Measurements from ENCODE around the gene NGEF. TPM values are rescaled to one million over a fixed set of nuclear protein-coding genes. Genes with fewer than 3 reads are reported as not detected.

The NGEF gene
- total RNA-seq, 2 donors from 2014 or later: not detected

DNA sequence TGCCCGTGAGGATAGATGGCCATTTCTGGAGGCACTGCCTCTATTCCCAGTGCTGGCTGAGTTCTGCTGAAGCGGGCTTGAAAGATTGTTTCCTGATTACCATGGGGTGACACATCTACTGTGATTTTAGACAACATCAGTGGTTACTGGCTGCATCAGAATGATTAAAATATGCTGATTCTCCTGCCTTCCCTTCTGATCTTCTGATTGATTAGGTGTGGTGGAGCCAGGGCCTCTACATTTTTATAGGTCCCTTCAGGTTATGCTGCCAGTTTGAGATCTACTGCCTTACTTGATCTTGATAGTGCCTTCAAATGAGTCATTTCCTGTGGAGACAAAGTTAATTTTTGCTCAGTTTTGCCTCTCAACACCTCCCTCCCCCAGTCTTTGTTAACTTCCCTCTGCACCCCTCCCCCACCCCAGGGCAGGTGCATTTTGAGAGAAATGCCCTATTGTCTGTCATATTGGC is 174.6 kb downstream of the NGEF start:
- ATAC-seq (peak; percentile 92), DNase-seq (peak; percentile 14 to 46 (median 29))
- peaks cover 14% of the 10 kb centered on the region for H3K36me3 Mint-ChIP-seq (ENCODE audit: low read depth)
- no peaks in the 10 kb centered on the region for H3K27me3 Mint-ChIP-seq
- no peaks in the 10 kb centered on the region for H3K9me3 ChIP-seq (ENCODE audit: control insufficient read depth, low read length, poor library complexity, severe bottlenecking)
- peak overlapping the region; percentile 89 for H3K27ac Mint-ChIP-seq
- H3K4me1 Mint-ChIP-seq: peaks cover 36% of the 10 kb centered on the region
- H3K4me3 Mint-ChIP-seq: peak overlapping the region; percentile 72

DNA sequence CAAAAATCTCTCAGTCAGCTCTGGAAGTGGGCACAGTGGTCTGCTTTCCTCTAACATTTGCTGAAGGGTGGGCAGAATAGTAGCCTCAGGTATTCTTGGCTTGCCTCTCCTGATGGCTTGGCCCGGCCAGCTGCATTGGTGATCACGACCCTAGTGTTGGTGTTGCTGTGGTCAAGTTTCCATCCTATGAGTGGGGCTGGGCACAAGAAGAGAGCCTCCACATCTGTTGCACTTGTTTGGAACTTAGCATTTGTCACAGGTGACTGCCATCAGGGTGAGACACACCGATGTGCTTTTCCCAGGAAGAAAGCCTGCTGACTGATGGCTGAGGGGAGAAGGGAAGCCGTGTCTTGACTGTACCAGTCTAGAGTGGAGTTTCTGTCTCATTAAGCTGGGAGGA is 176.1 kb downstream of the NGEF start:
- no peaks in the 10 kb centered on the region for H3K9me3 ChIP-seq (ENCODE audit: control insufficient read depth, low read length, poor library complexity, severe bottlenecking)
- peak overlapping the region; percentile 25 for H3K4me3 Mint-ChIP-seq
- peak overlapping the region; percentile 32 for H3K27ac Mint-ChIP-seq
- no peak for DNase-seq
- peaks cover 36% of the 10 kb centered on the region for H3K4me1 Mint-ChIP-seq
- no peaks in the 10 kb centered on the region for H3K27me3 Mint-ChIP-seq
- no peak for ATAC-seq
- peaks cover 23% of the 10 kb centered on the region for H3K36me3 Mint-ChIP-seq (ENCODE audit: low read depth)

DNA sequence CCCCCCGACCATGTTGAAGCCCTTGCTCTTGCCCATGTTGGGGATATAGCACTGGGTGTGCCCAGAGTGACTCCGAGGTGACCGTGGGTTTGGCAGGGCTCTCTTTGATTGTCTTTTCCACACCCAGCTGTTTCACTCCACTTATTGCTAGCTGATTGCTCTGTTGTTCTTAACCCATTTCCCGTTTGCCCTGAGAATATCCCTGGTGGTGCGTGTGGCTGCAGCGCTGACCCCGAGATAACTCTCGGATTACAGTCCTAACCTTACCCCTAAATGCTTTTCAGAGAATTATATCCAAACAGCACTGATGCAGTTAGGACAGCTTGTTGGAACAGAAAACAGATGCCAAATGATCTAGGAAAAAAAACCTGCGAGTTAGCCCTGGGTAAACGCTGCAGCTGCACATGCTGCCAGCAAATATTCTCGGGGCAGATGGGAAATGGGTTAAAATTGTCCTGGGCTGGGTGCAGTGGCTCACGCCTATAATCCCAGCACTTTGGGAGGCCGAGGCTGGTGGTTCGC is 177.3 kb downstream of the NGEF start:
- Mint-ChIP-seq H3K4me3 (no peak overlapping the region), H3K36me3 (ENCODE audit: low read depth) (peaks cover 25% of the 10 kb centered on the region), H3K4me1 (peaks cover 36% of the 10 kb centered on the region), H3K27me3 (no peaks in the 10 kb centered on the region), H3K27ac (peak overlapping the region; percentile 80)
- no peak for ATAC-seq
- no peaks in the 10 kb centered on the region for H3K9me3 ChIP-seq (ENCODE audit: control insufficient read depth, low read length, poor library complexity, severe bottlenecking)
- DNase-seq: no peak

DNA sequence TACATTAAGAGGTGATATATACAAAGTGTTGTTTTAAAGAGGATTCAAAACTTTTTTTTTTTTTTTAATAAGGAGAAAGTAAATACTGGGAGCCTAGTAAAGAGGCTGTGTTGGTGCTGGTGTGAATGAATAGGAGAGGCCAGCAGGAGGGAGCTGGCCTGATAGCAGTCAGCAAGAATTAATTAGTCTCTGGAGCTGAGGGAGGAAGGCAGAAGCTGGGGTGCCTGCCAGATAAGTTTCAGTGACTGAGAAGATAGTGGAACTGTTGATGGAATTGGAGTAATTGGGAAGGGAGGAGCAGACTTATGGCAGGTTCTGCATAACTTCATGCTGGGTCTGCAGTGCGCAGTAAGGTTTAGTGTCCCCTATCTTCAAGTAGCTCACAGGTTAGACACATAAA is 179.2 kb downstream of the NGEF start:
- H3K27ac Mint-ChIP-seq: no peak overlapping the region
- peak overlapping the region; percentile 63 for H3K4me3 Mint-ChIP-seq
- H3K4me1 Mint-ChIP-seq: peaks cover 26% of the 10 kb centered on the region
- DNase-seq (no peak), ATAC-seq (no peak)
- H3K27me3 Mint-ChIP-seq: no peaks in the 10 kb centered on the region
- H3K9me3 ChIP-seq (ENCODE audit: control insufficient read depth, low read length, poor library complexity, severe bottlenecking): no peaks in the 10 kb centered on the region
- peaks cover 21% of the 10 kb centered on the region for H3K36me3 Mint-ChIP-seq (ENCODE audit: low read depth)

DNA sequence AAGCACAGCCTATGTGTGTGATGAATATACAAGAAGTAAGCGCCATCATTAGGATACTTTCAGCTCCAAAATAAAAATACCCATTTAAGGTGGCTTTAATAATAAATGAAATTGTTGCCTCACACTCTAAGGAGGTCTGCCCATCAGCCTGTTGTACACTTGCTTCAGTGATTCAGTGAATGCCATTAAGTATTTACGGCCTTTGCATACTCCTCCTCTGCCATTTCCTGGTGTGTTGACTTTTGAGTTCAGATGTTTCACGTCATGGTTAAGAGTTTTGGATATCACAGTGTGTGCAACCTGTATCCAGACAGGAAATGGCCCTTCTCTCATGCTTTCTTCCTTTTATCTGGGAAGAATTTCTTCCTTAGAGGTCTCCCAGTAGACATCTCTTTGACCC is 181.6 kb downstream of the NGEF start:
- no peaks in the 10 kb centered on the region for H3K9me3 ChIP-seq (ENCODE audit: control insufficient read depth, low read length, poor library complexity, severe bottlenecking)
- H3K36me3 Mint-ChIP-seq (ENCODE audit: low read depth): peaks cover 18% of the 10 kb centered on the region
- H3K27ac Mint-ChIP-seq: peak overlapping the region; percentile 53
- DNase-seq (no peak), ATAC-seq (no peak)
- no peak overlapping the region for H3K4me3 Mint-ChIP-seq
- H3K4me1 Mint-ChIP-seq: peaks cover 11% of the 10 kb centered on the region
- H3K27me3 Mint-ChIP-seq: no peaks in the 10 kb centered on the region

DNA sequence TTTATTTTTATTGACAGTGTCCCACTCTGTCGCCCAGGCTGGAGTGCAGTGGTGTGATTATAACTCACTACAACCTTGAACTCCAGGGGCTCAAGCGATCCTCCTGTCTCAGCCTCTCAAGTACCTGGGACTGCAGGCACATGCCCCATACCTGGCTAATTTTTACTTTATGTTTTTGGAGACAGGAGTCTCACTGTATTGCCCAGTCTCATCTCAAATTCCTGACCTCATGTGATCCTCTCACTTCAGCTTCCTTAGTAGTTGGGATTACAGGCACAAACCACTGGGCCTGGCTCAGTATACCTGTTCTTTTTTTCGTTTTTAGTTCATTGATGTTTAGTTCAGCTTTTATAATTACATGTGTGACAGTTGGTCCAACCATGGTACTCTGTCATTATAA is 183.1 kb downstream of the NGEF start:
- no peaks in the 10 kb centered on the region for H3K9me3 ChIP-seq (ENCODE audit: control insufficient read depth, low read length, poor library complexity, severe bottlenecking)
- ATAC-seq: no peak
- Mint-ChIP-seq H3K4me1 (peaks cover 11% of the 10 kb centered on the region), H3K36me3 (ENCODE audit: low read depth) (peaks cover 20% of the 10 kb centered on the region), H3K27me3 (no peaks in the 10 kb centered on the region), H3K4me3 (no peak overlapping the region), H3K27ac (no peak overlapping the region)
- no peak for DNase-seq

Other genes with a start within 250 kb of the NGEF start
- not detected for gene KCNJ13, start 236.7 kb downstream of the NGEF start, total RNA-seq
- gene SNORC, start 143.0 kb downstream of the NGEF start, total RNA-seq: 1 to 10 TPM; 1.0 TPM
- gene NEU2, start 19.4 kb upstream of the NGEF start, total RNA-seq: not detected
- 100 to 1,000 TPM; 163 to 184 TPM for gene INPP5D, start 47.1 kb upstream of the NGEF start, total RNA-seq
- 100 to 1,000 TPM in 1 of 2 donors, 10 to 100 TPM in 1; 87.3 to 115 TPM for gene ATG16L1, start 238.4 kb upstream of the NGEF start, total RNA-seq

Data from T-helper 17 cell (primary cell).